WTC11 (cell line): ENCODE data around the gene LHPP. TPM values are rescaled to one million over a fixed set of nuclear protein-coding genes. Genes with fewer than 3 reads are reported as not detected.

ENCODE experiments used
- ATAC-seq: fragments of 200-7000 bp; cut with Tn5 transposase; 2 replicates; pipeline ENCODE4 v1.10.0; 2021; ENCODE audit warnings: mild to moderate bottlenecking, moderate library complexity
- CTCF ChIA-PET: fragments of 300-600 bp; sonication (Branson Sonifier 250); formaldehyde crosslinking; loops from one replicate; lab custom pipeline; 2021; ENCODE audit warnings: antibody characterized with exemption; lab: Charles Lee
- POLR2A ChIA-PET: fragments of 350-600 bp; sonication (Branson Sonifier 250); formaldehyde crosslinking; loops from one replicate; lab custom pipeline; 2021; ENCODE audit warnings: antibody characterized with exemption; lab: Charles Lee
- DNase-seq: peaks from one replicate; pipeline ENCODE4 v3.0.0; 2021; ENCODE audit warnings: low spot score
- H3K27ac Mint-ChIP-seq: 2 replicates; pipeline ENCODE4 v1.8.0; 2021; ENCODE audit warnings: mixed read lengths
- H3K27me3 Mint-ChIP-seq: 2 replicates; pipeline ENCODE4 v1.8.0; 2021; ENCODE audit warnings: low read depth, mild to moderate bottlenecking, moderate library complexity, mixed read lengths
- H3K36me3 Mint-ChIP-seq: 2 replicates; pipeline ENCODE4 v1.8.0; 2021; ENCODE audit warnings: mixed read lengths
- H3K4me1 Mint-ChIP-seq: 2 replicates; pipeline ENCODE4 v1.8.0; 2022; ENCODE audit warnings: mixed read lengths
- H3K4me3 Mint-ChIP-seq: 2 replicates; pipeline ENCODE4 v1.8.0; 2021; ENCODE audit warnings: mild to moderate bottlenecking, moderate library complexity, mixed read lengths
- H3K9me3 Mint-ChIP-seq: 2 replicates; pipeline ENCODE4 v1.8.0; 2021; ENCODE audit warnings: mixed read lengths
- ARID4B ChIP-seq: sonication (generic); formaldehyde crosslinking; IDR thresholded peaks from 2 replicates; pipeline ENCODE4 v1.8.0; 2023; ENCODE audit warnings: missing genetic modification reagents, mild to moderate bottlenecking, borderline replicate concordance
- ATF1 ChIP-seq: sonication (generic); formaldehyde crosslinking; IDR thresholded peaks from 2 replicates; pipeline ENCODE4 v1.8.1; 2023; ENCODE audit warnings: mild to moderate bottlenecking, moderate library complexity, missing genetic modification reagents
- ATF6 ChIP-seq: sonication (generic); formaldehyde crosslinking; IDR thresholded peaks from 2 replicates; pipeline ENCODE4 v1.8.1; 2023; ENCODE audit warnings: mild to moderate bottlenecking, missing genetic modification reagents
- CBFB ChIP-seq: sonication (generic); formaldehyde crosslinking; IDR thresholded peaks from 2 replicates; pipeline ENCODE4 v1.8.1; 2022; ENCODE audit warnings: mild to moderate bottlenecking, low read depth, missing genetic modification reagents
- CREB1 ChIP-seq: sonication (generic); formaldehyde crosslinking; IDR thresholded peaks from 2 replicates; pipeline ENCODE4 v1.8.0; 2023; ENCODE audit warnings: mild to moderate bottlenecking, missing genetic modification reagents
- CREM ChIP-seq: sonication (generic); formaldehyde crosslinking; IDR thresholded peaks from 2 replicates; pipeline ENCODE4 v1.8.1; 2022; ENCODE audit warnings: mild to moderate bottlenecking, missing genetic modification reagents, moderate library complexity
- ELF4 ChIP-seq: sonication (generic); formaldehyde crosslinking; IDR thresholded peaks from 2 replicates; pipeline ENCODE4 v1.8.1; 2022; ENCODE audit warnings: low read depth, mild to moderate bottlenecking, moderate library complexity, missing genetic modification reagents
- FOXK1 ChIP-seq: sonication (generic); formaldehyde crosslinking; IDR thresholded peaks from 2 replicates; pipeline ENCODE4 v1.8.0; 2022; ENCODE audit warnings: mild to moderate bottlenecking, moderate library complexity, missing genetic modification reagents
- FOXP4 ChIP-seq: sonication (generic); formaldehyde crosslinking; IDR thresholded peaks from 2 replicates; pipeline ENCODE4 v1.8.0; 2022; ENCODE audit warnings: mild to moderate bottlenecking, missing genetic modification reagents
- GABPB1 ChIP-seq: sonication (generic); formaldehyde crosslinking; IDR thresholded peaks from 2 replicates; pipeline ENCODE4 v1.8.1; 2023; ENCODE audit warnings: mild to moderate bottlenecking, missing genetic modification reagents
- GRHL2 ChIP-seq: fragments of 250-450 bp; sonication (Bioruptor Pico); IDR thresholded peaks from 2 replicates; pipeline ENCODE4 v1.8.0; 2022; ENCODE audit warnings: mild to moderate bottlenecking, moderate library complexity; ENCODE audit not compliant: insufficient replicate concordance, severe bottlenecking
- KAT7 ChIP-seq: sonication (generic); formaldehyde crosslinking; IDR thresholded peaks from 2 replicates; pipeline ENCODE4 v1.8.1; 2023; ENCODE audit warnings: missing genetic modification reagents, mild to moderate bottlenecking, borderline replicate concordance
- PRRX2 ChIP-seq: fragments of 250-450 bp; sonication (Bioruptor Pico); IDR thresholded peaks from 2 replicates; pipeline ENCODE4 v1.8.0; 2021; ENCODE audit warnings: mild to moderate bottlenecking
- RORB ChIP-seq: fragments of 250-450 bp; sonication (Bioruptor Pico); IDR thresholded peaks from 2 replicates; pipeline ENCODE4 v1.9.0; 2021; ENCODE audit warnings: mild to moderate bottlenecking
- TCF7 ChIP-seq: sonication (generic); formaldehyde crosslinking; IDR thresholded peaks from 2 replicates; pipeline ENCODE4 v1.8.0; 2022; ENCODE audit warnings: mild to moderate bottlenecking, low read depth, missing genetic modification reagents, moderate library complexity
- TEAD4 ChIP-seq: sonication (generic); formaldehyde crosslinking; IDR thresholded peaks from 2 replicates; pipeline ENCODE4 v1.8.0; 2022; ENCODE audit warnings: mild to moderate bottlenecking, missing genetic modification reagents
- USF1 ChIP-seq: sonication (generic); formaldehyde crosslinking; IDR thresholded peaks from 2 replicates; pipeline ENCODE4 v1.8.0; 2022; ENCODE audit warnings: mild to moderate bottlenecking, missing genetic modification reagents
- ZNF232 ChIP-seq: sonication (generic); formaldehyde crosslinking; IDR thresholded peaks from 2 replicates; pipeline ENCODE4 v1.8.0; 2022; ENCODE audit warnings: mild to moderate bottlenecking, missing genetic modification reagents
- ZNF263 ChIP-seq: sonication (generic); formaldehyde crosslinking; IDR thresholded peaks from 2 replicates; pipeline ENCODE4 v1.8.1; 2022; ENCODE audit warnings: low read depth, mild to moderate bottlenecking, moderate library complexity, missing genetic modification reagents
- ZNF416 ChIP-seq: fragments of 250-450 bp; sonication (Bioruptor Pico); IDR thresholded peaks from 2 replicates; pipeline ENCODE4 v1.9.0; 2021; ENCODE audit warnings: mild to moderate bottlenecking, inconsistent platforms
- ZNF423 ChIP-seq: fragments of 250-450 bp; sonication (Bioruptor Pico); IDR thresholded peaks from 2 replicates; pipeline ENCODE4 v2.1.2; 2022; ENCODE audit warnings: mild to moderate bottlenecking, moderate library complexity
- total RNA-seq: library from RNA; stranded (reverse); gene quantifications from 3 replicates; pipeline ENCODE4 v1.2.3, GENCODE V29; 2021
- TF ChIP-seq, protein P1 (sequence below): fragments of 250-450 bp; sonication (Bioruptor Pico); IDR thresholded peaks from 2 replicates; pipeline ENCODE4 v1.8.0; 2021; ENCODE audit warnings: mild to moderate bottlenecking

LHPP gene
- total RNA-seq, 1 experiment from 2014 or later: 33.2 TPM

DNA sequence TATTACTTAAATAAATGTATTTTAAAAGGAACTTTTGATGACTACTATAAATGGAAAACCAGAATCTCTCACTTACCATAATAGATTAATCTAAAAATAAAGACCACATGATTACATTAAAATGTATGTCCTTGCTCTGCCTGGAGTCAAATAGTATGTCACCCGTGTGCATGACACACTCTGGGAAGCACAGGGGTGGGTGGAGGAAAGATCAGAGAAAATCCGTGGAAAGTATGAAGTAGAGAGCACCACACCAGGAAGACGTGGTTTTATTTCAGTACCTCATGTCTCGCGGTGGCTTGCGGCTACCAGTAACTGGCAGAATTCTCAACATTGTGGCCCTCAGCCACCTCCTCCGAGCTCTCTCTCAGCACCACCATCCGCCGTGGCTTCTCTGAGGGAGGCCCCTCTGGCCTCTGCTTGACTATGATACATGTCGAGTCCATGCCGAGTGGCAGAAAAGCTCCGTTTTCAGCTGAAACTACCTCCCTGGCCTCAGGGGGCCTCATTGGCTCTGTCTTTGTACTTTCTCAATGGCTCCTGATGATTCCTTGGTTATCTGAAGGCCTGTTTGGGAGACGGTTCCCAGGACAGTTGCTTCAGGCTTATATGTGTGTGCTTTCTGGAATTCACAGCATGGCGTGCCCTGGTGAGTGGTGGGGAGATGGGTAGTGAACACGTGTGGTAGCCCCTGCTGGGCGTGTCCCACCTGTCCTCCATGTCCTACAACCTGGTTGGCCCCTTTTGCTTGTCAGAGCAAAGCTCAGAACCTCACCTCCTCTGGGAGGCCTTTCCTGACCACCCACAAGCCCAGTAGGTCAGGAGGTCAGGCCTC lies 49.8 kb downstream of the LHPP start:
- ATAC-seq (no peak), DNase-seq (no peak)
- ChIA-PET POLR2A (no interaction called here), CTCF (interaction anchor here (0.6 to 1.0 kb wide), 3 partner anchors 20 to 515 kb away, joined by 3 to 4 read pairs (median 3); no protein-coding TSS in a partner anchor)
- peak overlapping the region; percentile 65; the same call in 1 of the 2 replicates for H3K27ac Mint-ChIP-seq
- H3K36me3 Mint-ChIP-seq: peaks cover 6% of the 10 kb centered on the region
- H3K9me3 Mint-ChIP-seq: no peaks in the 10 kb centered on the region; the same call in 1 of the 2 replicates
- H3K4me1 Mint-ChIP-seq: no peaks in the 10 kb centered on the region
- H3K4me3 Mint-ChIP-seq: no peak overlapping the region
- H3K27me3 Mint-ChIP-seq: no peaks in the 10 kb centered on the region
- no peak for TF ChIP-seq CREB1 (CRISPR knock-in tag)
- no peak for TF ChIP-seq USF1 (CRISPR knock-in tag)
- no peak for TF ChIP-seq ZNF416 (CRISPR knock-in tag)
- no peak for TF ChIP-seq GABPB1 (CRISPR knock-in tag)
- TF ChIP-seq FOXP4 (CRISPR knock-in tag): no peak
- TF ChIP-seq, protein P1, sequence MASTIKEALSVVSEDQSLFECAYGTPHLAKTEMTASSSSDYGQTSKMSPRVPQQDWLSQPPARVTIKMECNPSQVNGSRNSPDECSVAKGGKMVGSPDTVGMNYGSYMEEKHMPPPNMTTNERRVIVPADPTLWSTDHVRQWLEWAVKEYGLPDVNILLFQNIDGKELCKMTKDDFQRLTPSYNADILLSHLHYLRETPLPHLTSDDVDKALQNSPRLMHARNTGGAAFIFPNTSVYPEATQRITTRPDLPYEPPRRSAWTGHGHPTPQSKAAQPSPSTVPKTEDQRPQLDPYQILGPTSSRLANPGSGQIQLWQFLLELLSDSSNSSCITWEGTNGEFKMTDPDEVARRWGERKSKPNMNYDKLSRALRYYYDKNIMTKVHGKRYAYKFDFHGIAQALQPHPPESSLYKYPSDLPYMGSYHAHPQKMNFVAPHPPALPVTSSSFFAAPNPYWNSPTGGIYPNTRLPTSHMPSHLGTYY: no peak
- TF ChIP-seq TEAD4 (CRISPR knock-in tag): no peak
- TF ChIP-seq CREM (CRISPR knock-in tag): no peak
- no peak for TF ChIP-seq KAT7 (CRISPR knock-in tag)
- no peak for TF ChIP-seq FOXK1 (CRISPR knock-in tag)
- no peak for TF ChIP-seq ZNF423 (CRISPR knock-in tag)
- no peak for TF ChIP-seq CBFB (CRISPR knock-in tag)
- no peak for TF ChIP-seq ARID4B
- no peak for TF ChIP-seq GRHL2
- TF ChIP-seq TCF7: no peak
- TF ChIP-seq PRRX2 (CRISPR knock-in tag): no peak
- no peak for TF ChIP-seq RORB (CRISPR knock-in tag)

GRCh38 chr10:124512040-124512428 lies 50.4 kb downstream of the LHPP start:
- Mint-ChIP-seq H3K4me1 (no peaks in the 10 kb centered on the region), H3K27ac (peak overlapping the region; percentile 65; the same call in 1 of the 2 replicates), H3K4me3 (no peak overlapping the region), H3K27me3 (no peaks in the 10 kb centered on the region), H3K9me3 (no peaks in the 10 kb centered on the region; the same call in 1 of the 2 replicates), H3K36me3 (peaks cover 6% of the 10 kb centered on the region)
- ATAC-seq: no peak
- DNase-seq: no peak
- POLR2A ChIA-PET: no interaction called here
- CTCF ChIA-PET: interaction anchor here (0.6 to 1.0 kb wide), 4 partner anchors 19 to 1503 kb away, joined by 3 to 4 read pairs (median 3); no protein-coding TSS in a partner anchor
- no peak for TF ChIP-seq ZNF232 (CRISPR knock-in tag)
- TF ChIP-seq ATF1: no peak
- no peak for TF ChIP-seq ATF6 (CRISPR knock-in tag)
- TF ChIP-seq ZNF263 (CRISPR knock-in tag): no peak
- TF ChIP-seq ZNF423 (CRISPR knock-in tag): no peak
- TF ChIP-seq ELF4 (CRISPR knock-in tag): no peak
